ENCODE measurements around the gene CYP27B1.

Gene CYP27B1

GRCh38 chr12:57733928-57734327 is 33.0 kb downstream of the CYP27B1 start:
- H4K20me1 ChIP-seq (ENCODE audit: insufficient read depth, low read length): no peaks in the 10 kb centered on the region
- H3K27ac ChIP-seq (ENCODE audit: low read length): no peak overlapping the region
- no peak for TF ChIP-seq EZH2phosphoT487 (IDR thresholded peaks at IDR 0.05; ENCODE audit: low read length)
- TF ChIP-seq EZH2 (optimal IDR thresholded peaks at IDR 0.05; ENCODE audit: low read depth, low read length): no peak
- no peak for TF ChIP-seq CTCF (IDR thresholded peaks at IDR 0.05; ENCODE audit: low read length)
- H3K4me1 ChIP-seq (ENCODE audit: low read length): no peaks in the 10 kb centered on the region
- no peaks in the 10 kb centered on the region for H3K36me3 ChIP-seq (replicated peaks; ENCODE audit: insufficient read depth, low read length)
- H3K9ac ChIP-seq (ENCODE audit: low read length): no peak overlapping the region
- H3F3A ChIP-seq (ENCODE audit: insufficient read depth, low read length): no peaks in the 10 kb centered on the region
- peaks cover 5% of the 10 kb centered on the region for H3K79me2 ChIP-seq (ENCODE audit: low read length)
- no peak overlapping the region for H3K4me2 ChIP-seq (ENCODE audit: low read depth, low read length)
- no peaks in the 10 kb centered on the region for H3K27me3 ChIP-seq (replicated peaks; ENCODE audit: insufficient read depth, low read length)
- no peak overlapping the region for H2AFZ ChIP-seq (ENCODE audit: low read length)
- H3K9me2 ChIP-seq (replicated peaks; ENCODE audit: insufficient read depth, low read length): no peaks in the 10 kb centered on the region
- no peak overlapping the region for H3K4me3 ChIP-seq (ENCODE audit: low read length)
- no peak for DNase-seq
- H3K9me3 ChIP-seq (replicated peaks; ENCODE audit: insufficient read depth, low read length): no peaks in the 10 kb centered on the region

GRCh38 chr12:57732726-57733593 is 33.9 kb downstream of the CYP27B1 start:
- no peaks in the 10 kb centered on the region for H3F3A ChIP-seq (ENCODE audit: insufficient read depth, low read length)
- H3K4me3 ChIP-seq (ENCODE audit: low read length): no peak overlapping the region
- no peaks in the 10 kb centered on the region for H3K36me3 ChIP-seq (replicated peaks; ENCODE audit: insufficient read depth, low read length)
- no peaks in the 10 kb centered on the region for H4K20me1 ChIP-seq (ENCODE audit: insufficient read depth, low read length)
- TF ChIP-seq EZH2phosphoT487 (IDR thresholded peaks at IDR 0.05; ENCODE audit: low read length) (no peak), EZH2 (optimal IDR thresholded peaks at IDR 0.05; ENCODE audit: low read depth, low read length) (no peak), CTCF (IDR thresholded peaks at IDR 0.05; ENCODE audit: low read length) (no peak)
- no peak overlapping the region for H2AFZ ChIP-seq (ENCODE audit: low read length)
- no peak overlapping the region for H3K9ac ChIP-seq (ENCODE audit: low read length)
- no peaks in the 10 kb centered on the region for H3K27me3 ChIP-seq (replicated peaks; ENCODE audit: insufficient read depth, low read length)
- no peak for DNase-seq
- no peaks in the 10 kb centered on the region for H3K4me1 ChIP-seq (ENCODE audit: low read length)
- H3K79me2 ChIP-seq (ENCODE audit: low read length): 0 out of 2 replicates have a peak, but pooled peaks cover 4% of the 10 kb centered on the region
- H3K4me2 ChIP-seq (ENCODE audit: low read depth, low read length): no peak overlapping the region
- H3K27ac ChIP-seq (ENCODE audit: low read length): no peak overlapping the region
- no peaks in the 10 kb centered on the region for H3K9me2 ChIP-seq (replicated peaks; ENCODE audit: insufficient read depth, low read length)
- no peaks in the 10 kb centered on the region for H3K9me3 ChIP-seq (replicated peaks; ENCODE audit: insufficient read depth, low read length)

DNA sequence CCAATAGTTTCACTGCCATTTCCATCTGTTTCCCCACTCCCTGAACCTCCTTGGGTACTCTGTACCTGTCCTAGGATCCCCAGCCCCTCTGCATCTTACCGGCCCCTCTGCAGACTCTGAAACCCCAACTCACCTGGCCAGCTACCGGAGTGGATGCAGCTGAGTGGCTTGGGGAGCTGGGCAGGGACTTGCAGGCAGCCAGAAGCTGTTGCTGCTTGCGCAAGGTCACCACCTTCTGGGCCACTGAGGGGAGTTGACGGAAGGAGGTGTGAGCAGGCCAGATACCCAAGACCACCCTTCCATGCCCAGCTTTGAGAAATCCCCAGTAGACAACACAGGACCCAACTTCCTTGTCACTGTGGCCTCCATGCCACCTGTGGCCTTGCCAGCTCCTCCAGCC is 34.6 kb downstream of the CYP27B1 start:
- Histone ChIP-seq H4K20me1 (ENCODE audit: insufficient read depth, low read length) (no peaks in the 10 kb centered on the region), H3K79me2 (ENCODE audit: low read length) (0 out of 2 replicates have a peak, but pooled peaks cover 4% of the 10 kb centered on the region), H3K27me3 (replicated peaks; ENCODE audit: insufficient read depth, low read length) (no peaks in the 10 kb centered on the region), H3K9me2 (replicated peaks; ENCODE audit: insufficient read depth, low read length) (no peaks in the 10 kb centered on the region), H3F3A (ENCODE audit: insufficient read depth, low read length) (no peaks in the 10 kb centered on the region), H3K36me3 (replicated peaks; ENCODE audit: insufficient read depth, low read length) (no peaks in the 10 kb centered on the region), H3K4me3 (ENCODE audit: low read length) (no peak overlapping the region), H3K4me2 (ENCODE audit: low read depth, low read length) (no peak overlapping the region), H3K9me3 (replicated peaks; ENCODE audit: insufficient read depth, low read length) (no peaks in the 10 kb centered on the region), H2AFZ (ENCODE audit: low read length) (no peak overlapping the region), H3K9ac (ENCODE audit: low read length) (no peak overlapping the region), H3K27ac (ENCODE audit: low read length) (no peak overlapping the region), H3K4me1 (ENCODE audit: low read length) (no peaks in the 10 kb centered on the region)
- TF ChIP-seq EZH2phosphoT487 (IDR thresholded peaks at IDR 0.05; ENCODE audit: low read length) (no peak), CTCF (IDR thresholded peaks at IDR 0.05; ENCODE audit: low read length) (no peak), EZH2 (optimal IDR thresholded peaks at IDR 0.05; ENCODE audit: low read depth, low read length) (no peak)
- DNase-seq: no peak
